ENCODE data around the gene BCS1L.

GRCh38 chr2:218645126-218645525 is 14.4 kb upstream of the BCS1L start:
- no peak for TF ChIP-seq ZBTB33 (IDR thresholded peaks at IDR 0.05; ENCODE audit: borderline replicate concordance, low read depth)
- TF ChIP-seq CTCF (IDR thresholded peaks at IDR 0.05), result no peak
- TF ChIP-seq GATA2 (CRISPR knock-in tag; IDR thresholded peaks at IDR 0.05), result no peak
